Heart left ventricle (tissue), 13 donors: Measurements from ENCODE around the gene GRM7.

ENCODE experiments used
- CTCF ChIP-seq, 12 donors: fragments of 200-600 bp; sonication (generic) in 4 of 12; IDR thresholded peaks; one replicate each; pipeline versions ENCODE4 v1.5.0 to v1.8.0; 2018 to 2022; ENCODE audit warnings: antibody characterized with exemption in 12 of 12, mild to moderate bottlenecking in 5 of 12
- POLR2A ChIP-seq, 2 donors: fragments of 450-650 bp; IDR thresholded peaks; one replicate each; pipeline ENCODE4 v1.6.1; 2017; ENCODE audit warnings: antibody characterized with exemption in 2 of 2, mild to moderate bottlenecking in 2 of 2, moderate library complexity in 2 of 2
- donor health status: ischemic (EF 13 %, LVEDD 7.1; RV severe dilation, severe dysfunction).
- donor health status: DM: no; HTN: yes; CAD: no.
- donor health status: DM: no; HTN: no; CAD: no.
- donor health status: ischemic (EF 25% LVEDD 6.9; RV normal size, moderate dysfunction).
- donor health status: ischemic (EF 25% LVEDD 5.7; RV mildly dilated, moderate dysfunction).
- donor health status: ischemic (EF 35%, LVEDD 5.7; RV mildly dilated, moderate dysfunction).
- donor health status: nonischemic (EF 11% LVEDD 7.7; RV severe dilation, severe dysfunction).
- donor health status: DM: yes; HTN: yes; CAD: no.
- donor health status: PGD.
- donor health status: ischemic (EF 29% LVEDD 5.4; RV normal size, mild dysfunction).
- donor health status: nonischemic (EF 23%, LVEDD 6.1; RV moderate dilation, normal function).

- no peak for TF ChIP-seq CTCF (IDR thresholded peaks at IDR 0.05)
- TF ChIP-seq POLR2A (IDR thresholded peaks at IDR 0.05), result no peak
Observed at GRCh38 chr3:7734456-7734855, 873.5 kb downstream of the GRM7 start.
